ENCODE data around the gene ETS1. TPM values are rescaled to one million over a fixed set of nuclear protein-coding genes. Genes with fewer than 3 reads are reported as not detected.

The ETS1 gene
- polyA plus RNA-seq, 1 donor from 2014 or later: 0.42 TPM

DNA sequence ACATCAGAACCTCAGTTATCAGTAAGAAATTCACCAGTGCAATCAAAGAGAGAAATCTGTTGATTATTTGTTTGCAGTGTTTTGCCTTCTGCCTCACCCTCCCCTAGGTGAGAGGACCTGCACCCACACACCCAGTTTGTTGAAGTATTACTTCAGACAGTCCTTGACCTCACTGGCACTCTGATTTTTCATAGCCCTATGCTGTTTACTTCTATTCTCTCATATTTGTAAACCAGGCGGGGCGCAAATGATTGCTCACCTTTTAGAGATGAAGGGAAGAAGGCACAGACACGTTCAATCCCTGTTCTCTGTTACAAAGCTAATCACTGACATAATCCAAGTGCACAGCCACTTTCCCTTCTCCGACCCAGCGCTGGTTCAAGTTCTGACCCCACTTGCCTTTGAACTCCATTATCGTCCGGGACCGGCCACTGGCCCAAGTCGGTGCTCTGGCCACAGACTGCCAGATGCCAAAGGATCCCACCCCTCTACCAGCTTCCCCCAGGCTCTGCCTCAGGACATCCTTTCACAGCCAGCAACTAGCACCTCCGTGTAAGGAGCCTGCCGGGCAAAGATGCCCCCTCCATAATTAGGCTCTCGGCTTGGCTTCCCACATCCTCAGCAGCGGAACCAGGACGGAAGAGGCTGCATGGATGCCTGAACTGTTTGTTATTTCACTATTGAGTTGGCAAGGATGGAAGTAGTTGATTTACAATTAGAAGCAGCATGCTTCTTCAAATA, 1.7 kb downstream of the ETS1 start:
- no peak overlapping the region for H3K9ac ChIP-seq (ENCODE audit: low read length)
- no peaks in the 10 kb centered on the region for H3K36me3 ChIP-seq (ENCODE audit: insufficient read depth, low read length)
- no peaks in the 10 kb centered on the region for H3K9me2 ChIP-seq (ENCODE audit: insufficient read depth, low read length)
- H2AFZ ChIP-seq (ENCODE audit: low read depth, low read length): no peak overlapping the region
- no peak for TF ChIP-seq TAF1 (IDR thresholded peaks at IDR 0.05; ENCODE audit: low read depth)
- TF ChIP-seq SMC3 (conservative IDR thresholded peaks at IDR 0.05; ENCODE audit: poor library complexity): no peak
- no peak for TF ChIP-seq MXI1 (conservative IDR thresholded peaks at IDR 0.05; ENCODE audit: poor library complexity, severe bottlenecking)
- TF ChIP-seq EZH2 (IDR thresholded peaks at IDR 0.05; ENCODE audit: borderline replicate concordance, insufficient read depth, low read length, poor library complexity, severe bottlenecking): no peak
- no peak for TF ChIP-seq REST (IDR thresholded peaks at IDR 0.05; ENCODE audit: borderline replicate concordance)
- no peak for TF ChIP-seq POLR2AphosphoS5 (IDR thresholded peaks at IDR 0.05)
- no peak for TF ChIP-seq EP300 (conservative IDR thresholded peaks at IDR 0.05; ENCODE audit: poor library complexity, severe bottlenecking)
- TF ChIP-seq, protein P1, sequence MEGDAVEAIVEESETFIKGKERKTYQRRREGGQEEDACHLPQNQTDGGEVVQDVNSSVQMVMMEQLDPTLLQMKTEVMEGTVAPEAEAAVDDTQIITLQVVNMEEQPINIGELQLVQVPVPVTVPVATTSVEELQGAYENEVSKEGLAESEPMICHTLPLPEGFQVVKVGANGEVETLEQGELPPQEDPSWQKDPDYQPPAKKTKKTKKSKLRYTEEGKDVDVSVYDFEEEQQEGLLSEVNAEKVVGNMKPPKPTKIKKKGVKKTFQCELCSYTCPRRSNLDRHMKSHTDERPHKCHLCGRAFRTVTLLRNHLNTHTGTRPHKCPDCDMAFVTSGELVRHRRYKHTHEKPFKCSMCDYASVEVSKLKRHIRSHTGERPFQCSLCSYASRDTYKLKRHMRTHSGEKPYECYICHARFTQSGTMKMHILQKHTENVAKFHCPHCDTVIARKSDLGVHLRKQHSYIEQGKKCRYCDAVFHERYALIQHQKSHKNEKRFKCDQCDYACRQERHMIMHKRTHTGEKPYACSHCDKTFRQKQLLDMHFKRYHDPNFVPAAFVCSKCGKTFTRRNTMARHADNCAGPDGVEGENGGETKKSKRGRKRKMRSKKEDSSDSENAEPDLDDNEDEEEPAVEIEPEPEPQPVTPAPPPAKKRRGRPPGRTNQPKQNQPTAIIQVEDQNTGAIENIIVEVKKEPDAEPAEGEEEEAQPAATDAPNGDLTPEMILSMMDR (IDR thresholded peaks at IDR 0.05; ENCODE audit: poor library complexity, severe bottlenecking): no peak
- TF ChIP-seq RAD21 (conservative IDR thresholded peaks at IDR 0.05): no peak
- H3F3A ChIP-seq (ENCODE audit: insufficient read depth, low read length, poor library complexity, severe bottlenecking): no peaks in the 10 kb centered on the region
- H3K27me3 ChIP-seq (ENCODE audit: insufficient read depth, low read depth, low read length): peaks cover 62% of the 10 kb centered on the region
- H3K4me2 ChIP-seq (ENCODE audit: low read length): no peak overlapping the region
- no peak overlapping the region for H3K4me3 ChIP-seq (ENCODE audit: low read length)
- H3K9me3 ChIP-seq (ENCODE audit: low read length): no peaks in the 10 kb centered on the region
- H3K27ac ChIP-seq (ENCODE audit: low read length): no peak overlapping the region
- no peaks in the 10 kb centered on the region for H3K79me2 ChIP-seq (replicated peaks; ENCODE audit: insufficient read depth, low read length)
- H4K20me1 ChIP-seq (ENCODE audit: insufficient read depth): no peaks in the 10 kb centered on the region

DNA sequence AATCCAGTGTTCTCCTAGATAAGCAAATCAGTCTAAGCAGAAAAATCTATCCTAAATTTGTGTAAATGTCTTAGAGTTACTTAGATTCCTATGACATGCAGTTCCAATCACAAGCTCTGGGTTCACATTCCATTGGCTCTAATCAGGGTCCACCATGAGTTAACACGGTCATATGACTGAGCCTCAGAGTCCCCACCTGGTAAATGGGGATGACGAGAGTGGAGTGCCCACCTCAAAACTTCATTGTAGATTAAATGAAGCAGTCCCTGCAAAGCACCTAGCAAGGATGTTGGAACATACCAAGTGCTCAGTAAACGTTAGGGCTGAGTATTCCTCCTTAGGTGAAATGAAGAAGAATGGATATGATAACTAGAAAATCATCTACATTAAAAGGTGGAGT, 3.1 kb downstream of the ETS1 start:
- no peaks in the 10 kb centered on the region for H3K79me2 ChIP-seq (replicated peaks; ENCODE audit: insufficient read depth, low read length)
- no peak overlapping the region for H3K9ac ChIP-seq (ENCODE audit: low read length)
- H3K4me3 ChIP-seq (ENCODE audit: low read length): no peak overlapping the region
- H3K27me3 ChIP-seq (ENCODE audit: insufficient read depth, low read depth, low read length): peaks cover 62% of the 10 kb centered on the region
- no peak overlapping the region for H2AFZ ChIP-seq (ENCODE audit: low read depth, low read length)
- H3F3A ChIP-seq (ENCODE audit: insufficient read depth, low read length, poor library complexity, severe bottlenecking): no peaks in the 10 kb centered on the region
- H3K27ac ChIP-seq (ENCODE audit: low read length): no peak overlapping the region
- no peaks in the 10 kb centered on the region for H4K20me1 ChIP-seq (ENCODE audit: insufficient read depth)
- no peak for TF ChIP-seq EP300 (conservative IDR thresholded peaks at IDR 0.05; ENCODE audit: poor library complexity, severe bottlenecking)
- TF ChIP-seq SMC3 (conservative IDR thresholded peaks at IDR 0.05; ENCODE audit: poor library complexity): no peak
- TF ChIP-seq POLR2AphosphoS5 (IDR thresholded peaks at IDR 0.05): no peak
- no peak for TF ChIP-seq REST (IDR thresholded peaks at IDR 0.05; ENCODE audit: borderline replicate concordance)
- no peak for TF ChIP-seq EZH2 (IDR thresholded peaks at IDR 0.05; ENCODE audit: borderline replicate concordance, insufficient read depth, low read length, poor library complexity, severe bottlenecking)
- TF ChIP-seq TAF1 (IDR thresholded peaks at IDR 0.05; ENCODE audit: low read depth): no peak
- no peak for TF ChIP-seq RAD21 (conservative IDR thresholded peaks at IDR 0.05)
- TF ChIP-seq, protein P1 (IDR thresholded peaks at IDR 0.05; ENCODE audit: poor library complexity, severe bottlenecking): no peak
- TF ChIP-seq MXI1 (conservative IDR thresholded peaks at IDR 0.05; ENCODE audit: poor library complexity, severe bottlenecking): no peak
- H3K9me2 ChIP-seq (ENCODE audit: insufficient read depth, low read length): no peaks in the 10 kb centered on the region
- no peaks in the 10 kb centered on the region for H3K9me3 ChIP-seq (ENCODE audit: low read length)
- H3K4me2 ChIP-seq (ENCODE audit: low read length): no peak overlapping the region
- no peaks in the 10 kb centered on the region for H3K36me3 ChIP-seq (ENCODE audit: insufficient read depth, low read length)
